ENCODE measurements around the gene PTP4A1.

The PTP4A1 gene

GRCh38 chr6:63530182-63530581 lies 42.1 kb upstream of the PTP4A1 start:
- no peak for TF ChIP-seq CTCF (conservative IDR thresholded peaks at IDR 0.05; ENCODE audit: low read length)
- no peak for DNase-seq (ENCODE audit: low read depth)
- H3K4me3 ChIP-seq (ENCODE audit: low read length), result no peak overlapping the region

- DNase-seq (ENCODE audit: low read depth), result no peak
- TF ChIP-seq CTCF (conservative IDR thresholded peaks at IDR 0.05; ENCODE audit: low read length), result no peak
- no peak overlapping the region for H3K4me3 ChIP-seq (ENCODE audit: low read length)
These were observed 41.3 kb upstream of the PTP4A1 start for GRCh38 chr6:63530991-63531390.

GRCh38 chr6:63533026-63533425 lies 39.3 kb upstream of the PTP4A1 start:
- DNase-seq (ENCODE audit: low read depth), result no peak
- H3K4me3 ChIP-seq (ENCODE audit: low read length), result no peak overlapping the region
- no peak for TF ChIP-seq CTCF (conservative IDR thresholded peaks at IDR 0.05; ENCODE audit: low read length)

- TF ChIP-seq CTCF (conservative IDR thresholded peaks at IDR 0.05; ENCODE audit: low read length), result no peak
- DNase-seq (ENCODE audit: low read depth), result no peak
- no peak overlapping the region for H3K4me3 ChIP-seq (ENCODE audit: low read length)
These were observed 38.3 kb upstream of the PTP4A1 start for GRCh38 chr6:63533952-63534351.

- no peak overlapping the region for H3K4me3 ChIP-seq (ENCODE audit: low read length)
- no peak for TF ChIP-seq CTCF (conservative IDR thresholded peaks at IDR 0.05; ENCODE audit: low read length)
- DNase-seq (ENCODE audit: low read depth), result peak; percentile 5
These were observed 34.9 kb upstream of the PTP4A1 start for GRCh38 chr6:63537201-63537958.

GRCh38 chr6:63537959-63538300 lies 34.4 kb upstream of the PTP4A1 start:
- DNase-seq (ENCODE audit: low read depth), result no peak
- no peak for TF ChIP-seq CTCF (conservative IDR thresholded peaks at IDR 0.05; ENCODE audit: low read length)
- no peak overlapping the region for H3K4me3 ChIP-seq (ENCODE audit: low read length)

- no peak for TF ChIP-seq CTCF (conservative IDR thresholded peaks at IDR 0.05; ENCODE audit: low read length)
- no peak for DNase-seq (ENCODE audit: low read depth)
- H3K4me3 ChIP-seq (ENCODE audit: low read length), result no peak overlapping the region
These were observed 33.7 kb upstream of the PTP4A1 start for GRCh38 chr6:63538550-63538949.
